Measurements from ENCODE around the gene PCDH9.

Gene PCDH9

GRCh38 chr13:67146523-67147130 is 83.5 kb downstream of the PCDH9 start:
- no peaks in the 10 kb centered on the region for H3K27me3 ChIP-seq (ENCODE audit: insufficient read depth, low read length, poor library complexity, severe bottlenecking)
- no peak for TF ChIP-seq EZH2phosphoT487 (IDR thresholded peaks at IDR 0.05; ENCODE audit: borderline replicate concordance)
- TF ChIP-seq, protein P1, sequence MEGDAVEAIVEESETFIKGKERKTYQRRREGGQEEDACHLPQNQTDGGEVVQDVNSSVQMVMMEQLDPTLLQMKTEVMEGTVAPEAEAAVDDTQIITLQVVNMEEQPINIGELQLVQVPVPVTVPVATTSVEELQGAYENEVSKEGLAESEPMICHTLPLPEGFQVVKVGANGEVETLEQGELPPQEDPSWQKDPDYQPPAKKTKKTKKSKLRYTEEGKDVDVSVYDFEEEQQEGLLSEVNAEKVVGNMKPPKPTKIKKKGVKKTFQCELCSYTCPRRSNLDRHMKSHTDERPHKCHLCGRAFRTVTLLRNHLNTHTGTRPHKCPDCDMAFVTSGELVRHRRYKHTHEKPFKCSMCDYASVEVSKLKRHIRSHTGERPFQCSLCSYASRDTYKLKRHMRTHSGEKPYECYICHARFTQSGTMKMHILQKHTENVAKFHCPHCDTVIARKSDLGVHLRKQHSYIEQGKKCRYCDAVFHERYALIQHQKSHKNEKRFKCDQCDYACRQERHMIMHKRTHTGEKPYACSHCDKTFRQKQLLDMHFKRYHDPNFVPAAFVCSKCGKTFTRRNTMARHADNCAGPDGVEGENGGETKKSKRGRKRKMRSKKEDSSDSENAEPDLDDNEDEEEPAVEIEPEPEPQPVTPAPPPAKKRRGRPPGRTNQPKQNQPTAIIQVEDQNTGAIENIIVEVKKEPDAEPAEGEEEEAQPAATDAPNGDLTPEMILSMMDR (conservative IDR thresholded peaks at IDR 0.05; ENCODE audit: low read length) = no peak
- peak overlapping the region; percentile 40 for H3K4me3 ChIP-seq (ENCODE audit: low read length, poor library complexity, severe bottlenecking)
- H3K9ac ChIP-seq (ENCODE audit: low read depth, low read length, poor library complexity, severe bottlenecking) = no peak overlapping the region
- no peaks in the 10 kb centered on the region for H3K79me2 ChIP-seq (ENCODE audit: insufficient read depth, low read length)
- H3K4me2 ChIP-seq (ENCODE audit: low read depth, low read length, poor library complexity, severe bottlenecking) = peak overlapping the region; percentile 25
- no peaks in the 10 kb centered on the region for H3K9me3 ChIP-seq (ENCODE audit: insufficient read depth, low read depth, low read length)
- no peaks in the 10 kb centered on the region for H3K9me2 ChIP-seq (replicated peaks; ENCODE audit: low read depth, low read length)
- H3K4me1 ChIP-seq (ENCODE audit: insufficient read depth, low read length, poor library complexity, severe bottlenecking) = peaks cover 23% of the 10 kb centered on the region
- no peaks in the 10 kb centered on the region for H4K20me1 ChIP-seq (ENCODE audit: insufficient read depth, low read length, poor library complexity, severe bottlenecking)
- H3F3A ChIP-seq (ENCODE audit: low read depth) = no peaks in the 10 kb centered on the region; the same call in 1 of the 2 replicates
- peak overlapping the region; percentile 22; the same call in 1 of the 2 replicates for H2AFZ ChIP-seq (ENCODE audit: low read length)
- no peaks in the 10 kb centered on the region for H3K36me3 ChIP-seq (ENCODE audit: insufficient read depth, low read length)

GRCh38 chr13:67145950-67146349 is 84.2 kb downstream of the PCDH9 start:
- no peaks in the 10 kb centered on the region for H3K9me2 ChIP-seq (replicated peaks; ENCODE audit: low read depth, low read length)
- H3K4me2 ChIP-seq (ENCODE audit: low read depth, low read length, poor library complexity, severe bottlenecking) = no peak overlapping the region
- H4K20me1 ChIP-seq (ENCODE audit: insufficient read depth, low read length, poor library complexity, severe bottlenecking) = no peaks in the 10 kb centered on the region
- H3K79me2 ChIP-seq (ENCODE audit: insufficient read depth, low read length) = no peaks in the 10 kb centered on the region
- peaks cover 23% of the 10 kb centered on the region for H3K4me1 ChIP-seq (ENCODE audit: insufficient read depth, low read length, poor library complexity, severe bottlenecking)
- no peaks in the 10 kb centered on the region for H3K27me3 ChIP-seq (ENCODE audit: insufficient read depth, low read length, poor library complexity, severe bottlenecking)
- no peaks in the 10 kb centered on the region for H3K9me3 ChIP-seq (ENCODE audit: insufficient read depth, low read depth, low read length)
- H3K4me3 ChIP-seq (ENCODE audit: low read length, poor library complexity, severe bottlenecking) = no peak overlapping the region
- no peaks in the 10 kb centered on the region for H3K36me3 ChIP-seq (ENCODE audit: insufficient read depth, low read length)
- TF ChIP-seq EZH2phosphoT487 (IDR thresholded peaks at IDR 0.05; ENCODE audit: borderline replicate concordance) = no peak
- TF ChIP-seq, protein P1 (conservative IDR thresholded peaks at IDR 0.05; ENCODE audit: low read length) = no peak
- H3K9ac ChIP-seq (ENCODE audit: low read depth, low read length, poor library complexity, severe bottlenecking) = no peak overlapping the region
- no peak overlapping the region for H2AFZ ChIP-seq (ENCODE audit: low read length)
- no peaks in the 10 kb centered on the region; the same call in 1 of the 2 replicates for H3F3A ChIP-seq (ENCODE audit: low read depth)

DNA sequence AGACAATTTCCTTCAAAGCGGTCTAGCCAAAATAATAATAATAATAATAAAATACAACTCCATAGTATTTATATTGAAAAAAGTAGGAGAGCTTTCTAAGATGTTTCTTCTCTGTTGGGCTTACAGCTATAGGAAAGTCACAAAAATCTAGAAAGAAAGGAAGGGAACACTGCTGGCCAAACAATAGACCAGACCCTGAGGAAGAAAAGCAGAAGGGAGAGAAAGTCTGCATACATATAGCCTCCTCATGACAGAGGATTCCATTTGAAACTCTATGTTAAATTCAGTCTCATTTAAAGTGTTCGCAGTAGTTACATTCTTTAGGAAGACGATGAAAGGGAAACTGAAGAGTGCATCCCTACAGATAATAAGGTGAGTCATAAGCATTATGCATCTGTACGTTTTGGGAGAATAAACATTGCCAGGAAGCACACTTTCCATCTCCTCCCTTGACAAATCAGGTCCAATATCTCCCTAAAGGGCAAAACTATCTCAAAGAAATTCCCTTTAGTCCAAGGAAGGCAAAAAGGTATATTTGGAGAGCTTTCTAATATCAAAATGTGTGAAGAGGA is 86.5 kb downstream of the PCDH9 start:
- Histone ChIP-seq H3K4me3 (ENCODE audit: low read length, poor library complexity, severe bottlenecking) (no peak overlapping the region), H2AFZ (ENCODE audit: low read length) (peak overlapping the region; percentile 14; the same call in 1 of the 2 replicates), H3K9me2 (replicated peaks; ENCODE audit: low read depth, low read length) (no peaks in the 10 kb centered on the region), H3K4me1 (ENCODE audit: insufficient read depth, low read length, poor library complexity, severe bottlenecking) (peaks cover 21% of the 10 kb centered on the region), H3K9ac (ENCODE audit: low read depth, low read length, poor library complexity, severe bottlenecking) (no peak overlapping the region), H3K27me3 (ENCODE audit: insufficient read depth, low read length, poor library complexity, severe bottlenecking) (no peaks in the 10 kb centered on the region), H3F3A (ENCODE audit: low read depth) (no peaks in the 10 kb centered on the region; the same call in 1 of the 2 replicates), H3K4me2 (ENCODE audit: low read depth, low read length, poor library complexity, severe bottlenecking) (no peak overlapping the region), H3K9me3 (ENCODE audit: insufficient read depth, low read depth, low read length) (no peaks in the 10 kb centered on the region), H3K79me2 (ENCODE audit: insufficient read depth, low read length) (no peaks in the 10 kb centered on the region), H3K36me3 (ENCODE audit: insufficient read depth, low read length) (no peaks in the 10 kb centered on the region), H4K20me1 (ENCODE audit: insufficient read depth, low read length, poor library complexity, severe bottlenecking) (no peaks in the 10 kb centered on the region)
- TF ChIP-seq, protein P1 (conservative IDR thresholded peaks at IDR 0.05; ENCODE audit: low read length) = no peak
- TF ChIP-seq EZH2phosphoT487 (IDR thresholded peaks at IDR 0.05; ENCODE audit: borderline replicate concordance) = no peak

Measured in Loucy (cell line).